Upper lobe of right lung (tissue), 1 donor: ENCODE data around the gene SRL. TPM values are rescaled to one million over a fixed set of nuclear protein-coding genes. Genes with fewer than 3 reads are reported as not detected.

ENCODE experiments used
- ATAC-seq: fragments of 200-7000 bp; cut with Tn5 transposase; one replicate; pipeline ENCODE4 v1.9.1; 2020; ENCODE audit warnings: mild to moderate bottlenecking, moderate library complexity
- DNase-seq: peaks from one replicate; pipeline ENCODE4 v3.0.0-alpha.2; 2020
- H3K27ac ChIP-seq: fragments of 200-600 bp; one replicate; pipeline ENCODE4 v1.8.0; 2022
- H3K27me3 ChIP-seq: fragments of 200-600 bp; one replicate; pipeline ENCODE4 v1.8.0; 2022; ENCODE audit warnings: mild to moderate bottlenecking
- H3K36me3 ChIP-seq: fragments of 200-600 bp; one replicate; pipeline ENCODE4 v1.8.0; 2022
- H3K4me1 ChIP-seq: fragments of 200-600 bp; one replicate; pipeline ENCODE4 v1.8.0; 2022
- H3K4me3 ChIP-seq: fragments of 200-600 bp; one replicate; pipeline ENCODE4 v1.8.0; 2022; ENCODE audit warnings: mild to moderate bottlenecking
- H3K9me3 ChIP-seq: fragments of 200-600 bp; one replicate; pipeline ENCODE4 v1.8.0; 2022
- intact Hi-C: fragments of 100-400 bp; cut with DNase I; formaldehyde crosslinking; loops from one replicate; pipeline ENCODE4 v1.11.0; 2022
- total RNA-seq: library from RNA; stranded (reverse); fragmentation: NEBNext Ultra II Directional; extraction: Animal tissue kit (Norgen Biotek cat#: 25700); gene quantifications from one replicate; pipeline ENCODE4 v1.2.1, GENCODE V29; 2021
- TF ChIP-seq, protein P1 (sequence below): fragments of 200-600 bp; IDR thresholded peaks from one replicate; pipeline ENCODE4 v1.8.0; 2022; ENCODE audit warnings: antibody characterized with exemption
- donor health status: DM: no; HTN: yes; CAD: no; lungs with severe emphysema.

SRL gene
- total RNA-seq, 1 donor from 2014 or later: 0.64 TPM

DNA sequence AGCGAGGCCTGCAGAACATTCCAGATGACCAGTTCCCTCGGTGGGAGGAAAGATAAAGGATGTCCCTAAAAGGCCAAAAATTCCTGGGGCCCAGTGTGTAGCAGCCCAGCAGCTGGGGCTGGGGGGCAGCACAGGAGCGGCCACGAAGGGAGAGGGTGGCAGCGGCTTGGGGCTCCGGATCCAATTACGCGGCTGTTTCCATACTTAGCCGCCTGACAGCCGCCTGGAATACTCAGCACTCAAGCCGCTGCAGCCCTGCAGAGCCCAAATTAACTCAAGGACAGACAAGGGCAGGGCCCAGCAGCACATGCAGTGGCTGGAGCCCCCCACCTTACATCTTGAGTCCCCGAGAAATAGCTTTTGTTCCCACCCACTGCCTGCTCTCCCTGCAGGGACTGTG, 1.3 kb downstream of the SRL start:
- TF ChIP-seq, protein P1, sequence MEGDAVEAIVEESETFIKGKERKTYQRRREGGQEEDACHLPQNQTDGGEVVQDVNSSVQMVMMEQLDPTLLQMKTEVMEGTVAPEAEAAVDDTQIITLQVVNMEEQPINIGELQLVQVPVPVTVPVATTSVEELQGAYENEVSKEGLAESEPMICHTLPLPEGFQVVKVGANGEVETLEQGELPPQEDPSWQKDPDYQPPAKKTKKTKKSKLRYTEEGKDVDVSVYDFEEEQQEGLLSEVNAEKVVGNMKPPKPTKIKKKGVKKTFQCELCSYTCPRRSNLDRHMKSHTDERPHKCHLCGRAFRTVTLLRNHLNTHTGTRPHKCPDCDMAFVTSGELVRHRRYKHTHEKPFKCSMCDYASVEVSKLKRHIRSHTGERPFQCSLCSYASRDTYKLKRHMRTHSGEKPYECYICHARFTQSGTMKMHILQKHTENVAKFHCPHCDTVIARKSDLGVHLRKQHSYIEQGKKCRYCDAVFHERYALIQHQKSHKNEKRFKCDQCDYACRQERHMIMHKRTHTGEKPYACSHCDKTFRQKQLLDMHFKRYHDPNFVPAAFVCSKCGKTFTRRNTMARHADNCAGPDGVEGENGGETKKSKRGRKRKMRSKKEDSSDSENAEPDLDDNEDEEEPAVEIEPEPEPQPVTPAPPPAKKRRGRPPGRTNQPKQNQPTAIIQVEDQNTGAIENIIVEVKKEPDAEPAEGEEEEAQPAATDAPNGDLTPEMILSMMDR: no peak
- intact Hi-C loops: no loop called here
- H3K27me3 ChIP-seq: no peaks in the 10 kb centered on the region
- no peaks in the 10 kb centered on the region for H3K9me3 ChIP-seq
- H3K4me3 ChIP-seq: no peak overlapping the region
- no peak for DNase-seq
- H3K4me1 ChIP-seq: no peaks in the 10 kb centered on the region
- ATAC-seq: no peak
- H3K27ac ChIP-seq: no peak overlapping the region
- H3K36me3 ChIP-seq: no peaks in the 10 kb centered on the region

DNA sequence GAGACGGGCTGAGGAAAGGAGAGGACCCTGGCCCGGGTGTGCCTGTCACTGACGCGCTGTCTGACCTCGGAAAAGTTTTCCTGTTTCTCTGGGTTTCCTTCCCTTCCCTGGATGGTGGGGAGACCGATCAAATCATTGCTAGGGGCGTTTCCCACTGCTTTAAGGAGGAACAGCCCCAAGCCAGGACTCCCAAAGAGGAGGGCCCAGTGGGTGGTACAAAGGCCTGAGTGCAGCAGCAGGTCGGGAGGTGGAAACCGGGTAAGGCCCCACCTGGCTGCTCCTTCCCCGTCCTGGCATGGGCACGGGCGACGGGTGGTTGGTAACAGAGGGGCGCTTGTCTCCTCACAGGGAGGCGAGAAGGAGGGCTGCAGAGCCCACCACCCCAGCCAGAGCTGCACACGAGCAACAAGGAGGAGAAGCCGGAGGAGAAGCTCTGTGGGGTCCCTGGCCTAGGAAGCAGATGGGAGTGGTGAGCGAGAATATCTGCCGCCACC, 2.2 kb downstream of the SRL start:
- Histone ChIP-seq H3K9me3 (no peaks in the 10 kb centered on the region), H3K36me3 (no peaks in the 10 kb centered on the region), H3K27me3 (no peaks in the 10 kb centered on the region), H3K4me3 (peak overlapping the region; percentile 38), H3K27ac (peak overlapping the region; percentile 24), H3K4me1 (no peaks in the 10 kb centered on the region)
- ATAC-seq (no peak), DNase-seq (no peak)
- TF ChIP-seq, protein P1: no peak
- intact Hi-C loops: no loop called here

DNA sequence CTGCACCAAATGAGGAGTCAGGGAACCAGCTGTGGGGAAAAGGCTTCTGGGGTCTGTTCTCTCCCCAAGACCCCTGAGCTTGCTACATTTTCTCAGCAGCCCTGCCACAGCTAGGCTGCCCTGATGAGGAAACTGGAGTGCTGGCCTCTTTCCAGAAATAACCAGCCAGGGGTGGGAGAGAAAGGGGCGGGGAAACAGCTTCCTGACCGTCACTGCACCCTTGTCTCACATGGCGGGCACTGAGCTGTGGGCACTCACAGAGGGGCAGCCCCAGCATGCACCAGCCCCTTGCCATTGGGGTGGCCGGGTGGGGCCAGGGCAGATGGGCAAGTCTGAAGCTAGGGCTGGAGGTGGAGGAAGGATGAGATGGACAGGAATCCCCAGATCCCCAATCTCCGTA, 2.9 kb downstream of the SRL start:
- no peaks in the 10 kb centered on the region for H3K9me3 ChIP-seq
- TF ChIP-seq, protein P1: no peak
- DNase-seq (no peak), ATAC-seq (peak; percentile 26)
- intact Hi-C loops: no loop called here
- no peaks in the 10 kb centered on the region for H3K36me3 ChIP-seq
- H3K4me3 ChIP-seq: peak overlapping the region; percentile 38
- peak overlapping the region; percentile 24 for H3K27ac ChIP-seq
- no peaks in the 10 kb centered on the region for H3K27me3 ChIP-seq
- H3K4me1 ChIP-seq: no peaks in the 10 kb centered on the region

DNA sequence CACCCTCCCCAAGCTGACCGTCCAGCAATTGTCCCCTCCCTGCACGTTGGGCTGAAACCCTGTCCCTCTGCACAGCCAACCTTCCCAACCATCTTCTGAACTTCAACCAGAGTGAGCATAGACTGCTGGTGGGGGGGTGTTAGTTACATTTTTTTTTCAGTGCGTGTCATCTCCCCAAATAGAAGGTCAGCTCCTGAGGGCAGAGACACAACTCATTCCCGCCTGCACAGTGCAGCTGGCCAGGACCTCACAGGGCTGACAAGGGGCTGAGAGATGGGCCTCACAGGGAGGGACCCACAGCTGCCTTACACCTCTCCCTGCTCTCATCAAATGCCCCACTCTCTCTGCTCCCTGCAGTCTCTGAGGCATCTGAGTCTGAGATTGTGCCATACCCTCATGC, 8.4 kb downstream of the SRL start:
- TF ChIP-seq, protein P1: no peak
- Histone ChIP-seq H3K36me3 (no peaks in the 10 kb centered on the region), H3K27me3 (no peaks in the 10 kb centered on the region), H3K4me1 (peaks cover 7% of the 10 kb centered on the region), H3K27ac (no peak overlapping the region), H3K4me3 (no peak overlapping the region), H3K9me3 (no peaks in the 10 kb centered on the region)
- ATAC-seq: no peak
- DNase-seq: no peak
- intact Hi-C loops: no loop called here

DNA sequence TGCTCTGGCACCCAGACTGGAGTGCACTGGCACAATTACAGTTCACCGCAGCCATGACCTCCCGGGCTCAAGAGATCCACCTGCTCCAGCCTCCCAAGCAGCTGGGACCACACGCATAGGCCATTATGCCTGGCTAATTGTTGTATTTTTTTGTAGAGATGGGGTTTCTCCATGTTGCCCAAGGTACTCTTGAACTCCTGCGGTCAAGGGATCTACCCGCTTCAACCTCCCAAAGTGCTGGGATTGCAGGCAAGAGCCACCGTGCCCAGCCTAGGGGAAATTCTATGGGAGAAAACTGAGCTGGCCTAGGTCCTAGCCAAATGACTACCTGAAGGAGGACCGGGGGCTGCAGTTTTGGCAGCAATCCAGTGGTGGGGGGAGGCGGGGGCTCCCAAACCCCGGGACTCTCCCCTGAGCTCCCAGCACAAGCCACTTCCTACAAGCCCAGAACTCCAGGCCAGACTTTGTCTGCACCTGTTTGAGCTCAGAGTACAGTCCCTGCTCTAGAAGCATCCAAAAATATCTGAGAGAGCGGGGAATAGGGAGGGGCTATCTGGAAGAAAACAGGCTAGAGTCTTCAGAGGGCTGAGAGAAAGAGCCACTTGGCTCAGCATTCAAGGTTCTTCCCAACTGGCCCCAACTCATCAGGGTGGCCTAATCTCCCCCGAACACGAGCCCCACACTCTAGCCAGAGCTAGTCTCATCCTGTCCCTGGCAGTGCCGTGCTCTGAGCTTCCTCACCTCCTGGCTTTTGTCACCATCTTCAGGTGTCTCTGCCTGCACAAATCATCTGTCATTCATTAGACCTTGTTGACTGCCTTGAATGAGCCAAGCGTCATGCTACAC, 9.1 kb downstream of the SRL start:
- Histone ChIP-seq H3K4me1 (peaks cover 7% of the 10 kb centered on the region), H3K27ac (no peak overlapping the region), H3K9me3 (no peaks in the 10 kb centered on the region), H3K4me3 (no peak overlapping the region), H3K27me3 (no peaks in the 10 kb centered on the region), H3K36me3 (no peaks in the 10 kb centered on the region)
- no peak for DNase-seq
- TF ChIP-seq, protein P1: no peak
- ATAC-seq: peak; percentile 67
- intact Hi-C loops: no loop called here
